Measurements from ENCODE around the gene XKR3.

DNA sequence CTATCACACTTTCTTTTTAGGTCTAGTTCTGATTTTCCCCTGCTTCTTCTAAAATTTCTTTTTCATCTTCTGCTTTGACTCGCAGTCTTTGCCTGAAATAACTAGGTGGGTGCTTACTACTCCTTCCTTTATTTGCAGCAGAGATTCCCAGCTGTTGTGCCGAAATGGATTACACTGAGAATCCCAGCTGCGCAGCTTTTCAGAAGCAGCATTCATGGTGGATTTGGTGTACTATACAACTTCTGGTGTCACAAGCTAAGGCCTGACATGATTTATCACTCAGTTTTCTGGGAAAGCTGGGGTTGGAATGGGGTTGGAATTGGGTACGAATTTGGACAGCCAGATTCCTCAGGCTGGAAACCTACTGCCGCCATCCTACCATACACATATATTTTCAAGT, 6.0 kb upstream of the XKR3 start:
- TF ChIP-seq, protein P1, sequence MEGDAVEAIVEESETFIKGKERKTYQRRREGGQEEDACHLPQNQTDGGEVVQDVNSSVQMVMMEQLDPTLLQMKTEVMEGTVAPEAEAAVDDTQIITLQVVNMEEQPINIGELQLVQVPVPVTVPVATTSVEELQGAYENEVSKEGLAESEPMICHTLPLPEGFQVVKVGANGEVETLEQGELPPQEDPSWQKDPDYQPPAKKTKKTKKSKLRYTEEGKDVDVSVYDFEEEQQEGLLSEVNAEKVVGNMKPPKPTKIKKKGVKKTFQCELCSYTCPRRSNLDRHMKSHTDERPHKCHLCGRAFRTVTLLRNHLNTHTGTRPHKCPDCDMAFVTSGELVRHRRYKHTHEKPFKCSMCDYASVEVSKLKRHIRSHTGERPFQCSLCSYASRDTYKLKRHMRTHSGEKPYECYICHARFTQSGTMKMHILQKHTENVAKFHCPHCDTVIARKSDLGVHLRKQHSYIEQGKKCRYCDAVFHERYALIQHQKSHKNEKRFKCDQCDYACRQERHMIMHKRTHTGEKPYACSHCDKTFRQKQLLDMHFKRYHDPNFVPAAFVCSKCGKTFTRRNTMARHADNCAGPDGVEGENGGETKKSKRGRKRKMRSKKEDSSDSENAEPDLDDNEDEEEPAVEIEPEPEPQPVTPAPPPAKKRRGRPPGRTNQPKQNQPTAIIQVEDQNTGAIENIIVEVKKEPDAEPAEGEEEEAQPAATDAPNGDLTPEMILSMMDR (IDR thresholded peaks at IDR 0.05; ENCODE audit: low read length): no peak
- TF ChIP-seq EZH2 (optimal IDR thresholded peaks at IDR 0.05; ENCODE audit: low read depth, low read length): no peak

Measured in MM.1S (cell line).